GM12878 (cell line): ENCODE data around the gene OSER1. TPM values are rescaled to one million over a fixed set of nuclear protein-coding genes. Genes with fewer than 3 reads are reported as not detected.

Experiments used
- ATAC-seq: fragments of 200-7000 bp; cut with Tn5 transposase; 3 replicates; pipeline ENCODE4 v1.9.1; 2020; ENCODE audit warnings: mild to moderate bottlenecking, moderate library complexity
- BruUV-seq: library from RNA; stranded (reverse); fragments of 400-500 nt; replicated peaks from 2 replicates; lab custom pipeline; 2021; lab: Mats Ljungman, UMichigan
- CTCF ChIA-PET: fragments of 300-600 bp; sonication (Branson Sonifier 250); formaldehyde crosslinking; extraction: SDS; loops from one replicate; lab custom pipeline; 2021; ENCODE audit warnings: inconsistent platforms; lab: Yijun Ruan, JAX
- POLR2A ChIA-PET: fragments of 350-600 bp; formaldehyde crosslinking; extraction: SDS; loops from one replicate; lab custom pipeline; 2021; ENCODE audit warnings: inconsistent platforms; lab: Charles Lee
- RAD21 ChIA-PET: fragments of 300-600 bp; sonication (Branson Sonifier 250); formaldehyde crosslinking; loops from one replicate; lab custom pipeline; 2023; ENCODE audit warnings: antibody characterized with exemption; ENCODE audit not compliant: unreplicated experiment; lab: Charles Lee
- SMC1A ChIA-PET: fragments of 300-600 bp; sonication (Branson Sonifier 250); formaldehyde crosslinking; loops from one replicate; lab custom pipeline; 2023; ENCODE audit not compliant: unreplicated experiment, uncharacterized antibody; lab: Charles Lee
- DNase-seq: peaks from one replicate; pipeline ENCODE4 v3.0.0-alpha.2; 2011; ENCODE audit warnings: low read depth, low spot score
- FAIRE-seq: peaks from 3 replicates; lab custom pipeline; 2011; peaks lifted over from hg19 to GRCh38; lab: Jason Lieb, UNC
- H2AFZ ChIP-seq: 2 replicates; pipeline ENCODE4 v1.6.0; 2011; ENCODE audit warnings: low read depth, low read length, control low read depth; ENCODE audit not compliant: control insufficient read depth
- H3K27ac ChIP-seq: 2 replicates; pipeline ENCODE4 v1.5.1; 2011; ENCODE audit warnings: control low read depth; ENCODE audit not compliant: control insufficient read depth, insufficient read depth
- H3K27me3 ChIP-seq, 2 experiments: replicated peaks in 1 of 2; 2 replicates each; pipeline versions ENCODE4 v1.6.0 to v1.6.1; 2011; ENCODE audit warnings: low read length in 1 of 2; ENCODE audit not compliant: control insufficient read depth in 2 of 2, insufficient read depth in 2 of 2
- H3K36me3 ChIP-seq, 2 experiments: 2 replicates each; pipeline ENCODE4 v1.5.1; 2011; ENCODE audit warnings: low read length in 1 of 2; ENCODE audit not compliant: control insufficient read depth in 2 of 2, insufficient read depth in 2 of 2
- H3K4me1 ChIP-seq: 2 replicates; pipeline ENCODE4 v1.6.1; 2011; ENCODE audit warnings: mild to moderate bottlenecking, low read length, moderate library complexity, mixed read lengths; ENCODE audit not compliant: control insufficient read depth, insufficient read depth
- H3K4me2 ChIP-seq: 2 replicates; pipeline ENCODE4 v1.6.0; 2011; ENCODE audit warnings: control low read depth; ENCODE audit not compliant: control insufficient read depth, insufficient read depth
- H3K4me3 ChIP-seq: fragments of 200-600 bp; sonication (generic); 2 replicates; pipeline ENCODE4 v1.5.1; 2016
- H3K79me2 ChIP-seq: 2 replicates; pipeline ENCODE4 v1.6.0; 2011; ENCODE audit warnings: low read length; ENCODE audit not compliant: control insufficient read depth, insufficient read depth
- H3K9ac ChIP-seq: 2 replicates; pipeline ENCODE4 v1.8.0; 2011; ENCODE audit warnings: low read length, control low read depth, mixed read lengths; ENCODE audit not compliant: control insufficient read depth, insufficient read depth
- H3K9me3 ChIP-seq: replicated peaks from 3 replicates; pipeline ENCODE4 v1.5.1; 2011; ENCODE audit warnings: mild to moderate bottlenecking, low read length; ENCODE audit not compliant: control insufficient read depth, insufficient read depth
- H4K20me1 ChIP-seq: 2 replicates; pipeline ENCODE4 v1.6.0; 2011; ENCODE audit not compliant: control insufficient read depth, insufficient read depth
- BCL3 ChIP-seq: IDR thresholded peaks from 2 replicates; pipeline ENCODE4 v1.6.1; 2011; ENCODE audit warnings: borderline replicate concordance, low read depth, mild to moderate bottlenecking, moderate library complexity, low read length; ENCODE audit not compliant: insufficient read depth, poor library complexity, severe bottlenecking
- BRCA1 ChIP-seq: IDR thresholded peaks from 2 replicates; pipeline ENCODE4 v1.6.1; 2011; ENCODE audit warnings: low read depth, low read length, improper control_type of control experiment
- ESRRA ChIP-seq: IDR thresholded peaks from 2 replicates; pipeline ENCODE4 v1.6.1; 2012; ENCODE audit warnings: mild to moderate bottlenecking, low read length, improper control_type of control experiment
- HDGF ChIP-seq: fragments of 450-650 bp; IDR thresholded peaks from 2 replicates; pipeline ENCODE4 v1.6.1; 2016; ENCODE audit warnings: antibody characterized with exemption
- IRF4 ChIP-seq: IDR thresholded peaks from 2 replicates; pipeline ENCODE4 v1.6.1; 2011; ENCODE audit warnings: low read depth, low read length
- KAT2A ChIP-seq: conservative IDR thresholded peaks from 2 replicates; pipeline ENCODE4 v1.6.1; 2011; ENCODE audit warnings: low read depth, low read length; ENCODE audit not compliant: control insufficient read depth
- MLLT1 ChIP-seq: fragments of 450-650 bp; IDR thresholded peaks from 2 replicates; pipeline ENCODE4 v1.6.1; 2016; ENCODE audit warnings: mild to moderate bottlenecking
- MYB ChIP-seq: fragments of 150-350 bp; IDR thresholded peaks from 2 replicates; pipeline ENCODE4 v1.6.1; 2014; ENCODE audit warnings: mild to moderate bottlenecking, low read depth, low read length, borderline replicate concordance
- MYC ChIP-seq: IDR thresholded peaks from 2 replicates; pipeline ENCODE4 v1.6.1; 2011; ENCODE audit warnings: mild to moderate bottlenecking, low read length, moderate library complexity, inconsistent platforms; ENCODE audit not compliant: insufficient read depth, insufficient replicate concordance, insufficient read length, severe bottlenecking
- NFXL1 ChIP-seq: fragments of 450-650 bp; IDR thresholded peaks from 2 replicates; pipeline ENCODE4 v1.6.1; 2017; ENCODE audit warnings: antibody characterized with exemption, mild to moderate bottlenecking, borderline replicate concordance
- POU2F2 ChIP-seq: IDR thresholded peaks from 3 replicates; pipeline ENCODE4 v1.6.1; 2011; ENCODE audit warnings: low read depth, mild to moderate bottlenecking, low read length, borderline replicate concordance
- SMARCA5 ChIP-seq: fragments of 450-650 bp; IDR thresholded peaks from 2 replicates; pipeline ENCODE4 v1.6.1; 2017; ENCODE audit warnings: mild to moderate bottlenecking
- SP1 ChIP-seq: IDR thresholded peaks from one replicate; pipeline ENCODE4 v1.6.1; 2011; ENCODE audit warnings: low read depth, low read length
- SREBF2 ChIP-seq: IDR thresholded peaks from 2 replicates; pipeline ENCODE4 v1.6.1; 2012; ENCODE audit warnings: mild to moderate bottlenecking, low read length
- ZNF384 ChIP-seq: IDR thresholded peaks from 2 replicates; pipeline ENCODE4 v1.6.1; 2012; ENCODE audit warnings: low read depth, mild to moderate bottlenecking, low read length, improper control_type of control experiment, borderline replicate concordance
- ZNF687 ChIP-seq: fragments of 450-650 bp; IDR thresholded peaks from 2 replicates; pipeline ENCODE4 v1.6.1; 2017; ENCODE audit warnings: mild to moderate bottlenecking, moderate library complexity
- ZSCAN29 ChIP-seq: fragments of 450-650 bp; IDR thresholded peaks from 2 replicates; pipeline ENCODE4 v1.6.1; 2017; ENCODE audit warnings: mild to moderate bottlenecking, moderate library complexity
- WGBS: methylation state at CpG from one replicate; pipeline ENCODE4 v1.1.6; 2016; ENCODE audit warnings: low lambda C conversion rate; ENCODE audit not compliant: insufficient replicate concordance, insufficient coverage; ENCODE audit errors: missing lambda C conversion rate; 5-methylcytosine and 5-hydroxymethylcytosine counted together
- in situ Hi-C: fragments of 300-500 bp; cut with MboI; formaldehyde crosslinking; loops from 9 replicates; pipeline ENCODE4 v1.14.3; 2018; ENCODE audit warnings: mixed read lengths
- intact Hi-C: fragments of 100-400 bp; cut with micrococcal nuclease; formaldehyde crosslinking; loops from one replicate; pipeline ENCODE4 v1.14.2; 2022; ENCODE audit not compliant: unreplicated experiment
- polyA plus RNA-seq, 11 experiments: library from polyadenylated mRNA; depleted of rRNA in 4 of 11; unstranded in 6 of 11; stranded (reverse) in 5 of 11; fragments of >200 nt; fragmentation: Nextera tagmentation in 4 of 11; fragmentation: Illumina TruSeq in 1 of 11; extraction: Ambion mirVana in 4 of 11; extraction: Trizol in 1 of 11; gene quantifications; 1 replicate in 1 of 11; 2 replicates in 10 of 11; pipeline versions ENCODE4 v1.2.1 to v1.2.3, GENCODE V29; 2011 to 2016; ENCODE audit warnings: inconsistent platforms in 2 of 11, missing spikeins in 2 of 11, low read depth in 1 of 11
- total RNA-seq, 4 experiments: library from RNA; depleted of rRNA in 3 of 4; stranded (reverse); fragments of >200 nt in 3 of 4; fragmentation: Illumina TruSeq in 1 of 4; extraction: Trizol in 1 of 4; gene quantifications; 2 replicates each; pipeline versions ENCODE4 v1.2.1 to v1.2.3, GENCODE V29; 2013 to 2021

Gene OSER1
- total and polyA plus RNA-seq, 10 of the 15 experiments (the other 5 are each of a cell fraction or from before 2014, with no cell fraction given), result 19.3 to 63.8 (median 28.4) TPM

GRCh38 chr20:44182863-44183262 lies 27.7 kb downstream of the OSER1 start (continued):
- no peak for TF ChIP-seq KAT2A

- ChIA-PET CTCF (no interaction called here), SMC1A (no interaction called here), POLR2A (no interaction called here), RAD21 (no interaction called here)
- H3K4me1 ChIP-seq, result no peaks in the 10 kb centered on the region
- intact Hi-C loops (no loop called here), in situ Hi-C loops (no loop called here)
- FAIRE-seq (no peak), DNase-seq (no peak), ATAC-seq (no peak)
- no peaks in the 10 kb centered on the region for H3K79me2 ChIP-seq
- no peak overlapping the region for H3K4me2 ChIP-seq
- 26% methylated on average over 13 of the region's 13 CpGs for WGBS
- no peaks in the 10 kb centered on the region for H3K36me3 ChIP-seq
- peaks cover 4 to 6% of the 10 kb centered on the region in 2 experiments; a peak in 3 of 4 replicates for H3K27me3 ChIP-seq
- H3K9me3 ChIP-seq, result no peaks in the 10 kb centered on the region
- no peak overlapping the region for H2AFZ ChIP-seq
- no peak overlapping the region for H3K4me3 ChIP-seq
- H4K20me1 ChIP-seq, result no peaks in the 10 kb centered on the region
- no peak overlapping the region for H3K9ac ChIP-seq
- H3K27ac ChIP-seq, result no peak overlapping the region
- BruUV-seq, result no TSS peak
- TF ChIP-seq KAT2A (no peak), SP1 (no peak), IRF4 (no peak), SREBF2 (no peak), MLLT1 (no peak), ZNF384 (no peak), HDGF (no peak), ZSCAN29 (no peak), MYC (no peak), SMARCA5 (no peak), ZNF687 (no peak), POU2F2 (no peak), BCL3 (no peak), MYB (no peak), BRCA1 (no peak), ESRRA (no peak), NFXL1 (no peak)
Observed at GRCh38 chr20:44182135-44182765, 28.3 kb downstream of the OSER1 start.
